H7 (cell line): ENCODE data around the gene C16orf92. TPM values are rescaled to one million over a fixed set of nuclear protein-coding genes. Genes with fewer than 3 reads are reported as not detected.

Experiments used
- DNase-seq: peaks from one replicate; pipeline ENCODE4 v3.0.0; 2012
- H3K27me3 ChIP-seq: 2 replicates; pipeline ENCODE4 v1.6.0; 2011; ENCODE audit warnings: mild to moderate bottlenecking, low read length; ENCODE audit not compliant: control insufficient read depth, insufficient read depth
- H3K36me3 ChIP-seq: replicated peaks from 2 replicates; pipeline ENCODE4 v1.5.1; 2011; ENCODE audit warnings: low read length; ENCODE audit not compliant: control insufficient read depth, insufficient read depth
- H3K4me3 ChIP-seq: 2 replicates; pipeline ENCODE4 v1.5.1; 2011; ENCODE audit warnings: low read depth, mild to moderate bottlenecking, control low read depth, low read length, moderate library complexity; ENCODE audit not compliant: insufficient read depth
- total RNA-seq: library from RNA; depleted of rRNA; stranded (reverse); fragments of >200 nt; shearing (Covaris generic); gene quantifications from 2 replicates; pipeline ENCODE4 v1.2.3, GENCODE V29; 2014

Gene C16orf92
- total RNA-seq, 1 experiment from 2014 or later: not detected

DNA sequence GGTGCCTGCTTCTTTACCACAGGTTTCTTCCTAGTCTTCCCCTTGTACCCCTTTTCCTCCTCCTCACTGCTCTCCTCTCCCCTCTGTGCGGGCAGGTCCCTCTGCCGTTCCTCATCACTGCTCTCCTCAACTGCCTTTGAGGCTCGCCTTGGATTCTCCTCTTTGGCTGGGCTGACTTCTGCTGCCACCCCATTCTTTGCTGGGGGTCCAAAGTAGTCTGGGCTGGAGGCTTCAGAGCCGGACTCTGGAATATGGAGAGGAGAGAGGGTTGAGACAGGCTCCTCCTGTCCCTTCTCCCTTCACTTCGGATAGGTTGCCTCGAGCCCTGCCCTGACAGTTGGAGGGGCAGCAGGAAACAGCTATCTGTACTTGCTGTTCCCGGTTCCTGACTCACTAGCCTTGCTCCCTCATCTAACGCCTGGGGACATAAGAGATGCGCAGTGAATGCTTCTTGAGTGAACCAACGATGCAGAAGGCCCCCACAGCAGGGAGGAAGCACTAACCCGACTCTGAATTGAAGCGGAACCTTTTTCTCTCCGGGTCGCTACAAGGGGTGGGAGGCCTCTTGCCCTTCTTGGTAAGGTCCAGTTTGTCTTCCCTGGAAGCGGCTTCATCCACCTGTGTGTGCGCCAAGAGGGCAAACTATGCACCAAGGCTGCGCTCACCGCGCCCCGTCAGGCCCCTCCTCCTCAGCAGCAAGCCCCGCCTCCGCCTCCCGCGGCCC lies 28.2 kb upstream of the C16orf92 start:
- Histone ChIP-seq H3K36me3 (peaks cover 4% of the 10 kb centered on the region), H3K27me3 (no peaks in the 10 kb centered on the region), H3K4me3 (peak overlapping the region; percentile 81)
- DNase-seq: peak; percentile 98

DNA sequence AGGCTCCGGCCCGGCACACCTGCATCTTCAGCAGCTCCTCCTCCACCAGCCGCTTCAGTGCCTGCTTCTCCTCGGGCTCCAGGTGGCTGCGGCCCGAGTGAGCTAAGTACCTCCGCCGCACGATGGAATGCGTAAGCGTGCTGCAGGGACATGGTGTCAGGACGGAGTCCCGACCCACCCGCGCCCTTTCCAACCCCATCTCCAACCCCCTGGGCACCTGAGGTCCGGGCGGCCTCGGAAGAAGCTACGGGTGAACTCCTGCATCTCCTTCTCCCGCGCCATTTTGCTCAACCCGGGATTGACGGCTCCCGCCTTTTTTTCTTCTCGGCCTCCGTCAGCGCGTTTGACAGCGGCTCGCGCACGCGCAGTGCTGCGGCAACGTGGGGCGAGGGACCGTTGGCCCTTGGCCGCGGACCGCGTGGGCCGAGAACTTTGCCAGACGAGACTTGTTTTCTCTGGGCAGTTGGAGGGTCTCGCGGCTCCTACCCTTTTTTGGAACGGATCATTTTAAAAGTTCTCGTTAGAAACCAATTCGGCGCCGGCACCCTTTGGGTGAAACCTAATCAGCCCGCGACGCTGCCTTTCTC lies 27.6 kb upstream of the C16orf92 start, which contains the start of gene HIRIP3:
HIRIP3 (minus strand) TSS at position 294 of the 587 bp plus-strand sequence; CDS start at position 282, 12 bp downstream.
- peak; percentile 95 for DNase-seq
- Histone ChIP-seq H3K4me3 (peak within 1 kb of the TSS; percentile 81), H3K36me3 (peaks cover 4% of the 10 kb centered on the region), H3K27me3 (no peaks in the 10 kb centered on the region)

DNA sequence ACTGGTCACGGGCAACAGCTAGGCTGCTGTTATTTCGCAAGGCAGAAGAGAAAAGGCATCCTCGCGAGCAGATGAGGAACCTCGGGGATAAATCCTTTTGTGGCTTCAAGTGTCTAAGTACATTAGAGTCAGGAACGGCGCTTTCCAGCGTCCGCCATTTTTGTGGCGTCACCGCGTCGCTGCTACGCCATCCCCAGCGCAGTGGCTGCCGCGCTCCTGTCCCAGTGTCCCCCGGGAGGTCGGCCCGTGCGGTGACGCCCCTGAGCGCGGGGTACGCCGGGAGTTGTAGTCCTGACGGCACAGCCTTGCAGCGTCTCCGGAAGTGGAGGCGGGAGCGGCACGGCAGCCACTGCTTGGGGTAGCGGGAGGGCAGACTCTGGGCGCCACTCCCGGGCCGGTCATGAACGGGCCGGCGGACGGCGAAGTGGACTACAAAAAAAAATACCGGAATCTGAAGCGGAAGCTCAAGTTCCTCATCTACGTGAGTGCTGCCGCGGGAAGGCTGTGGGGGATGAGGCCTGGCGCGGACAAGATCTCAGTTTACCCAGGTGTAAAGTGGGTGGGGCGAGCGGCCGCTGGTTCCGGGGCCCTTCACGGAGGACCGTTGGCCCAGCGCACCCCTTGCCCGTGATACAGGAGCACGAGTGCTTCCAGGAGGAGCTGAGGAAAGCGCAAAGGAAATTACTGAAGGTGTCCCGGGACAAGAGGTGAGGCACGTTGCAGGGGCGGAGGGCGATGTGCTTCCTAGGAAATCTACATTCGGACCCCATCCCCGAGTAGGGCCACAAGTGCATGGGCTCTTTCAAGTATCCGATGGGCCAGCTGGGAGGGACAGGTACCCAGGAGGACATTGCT lies 26.9 kb upstream of the C16orf92 start, which contains the start of gene INO80E:
INO80E (plus strand) TSS at position 331 of the 855 bp plus-strand sequence; CDS start at position 401, 70 bp downstream.
- peak; percentile 100 for DNase-seq
- H3K36me3 ChIP-seq: peaks cover 3% of the 10 kb centered on the region
- no peaks in the 10 kb centered on the region for H3K27me3 ChIP-seq
- peak within 1 kb of the TSS; percentile 81 for H3K4me3 ChIP-seq

DNA sequence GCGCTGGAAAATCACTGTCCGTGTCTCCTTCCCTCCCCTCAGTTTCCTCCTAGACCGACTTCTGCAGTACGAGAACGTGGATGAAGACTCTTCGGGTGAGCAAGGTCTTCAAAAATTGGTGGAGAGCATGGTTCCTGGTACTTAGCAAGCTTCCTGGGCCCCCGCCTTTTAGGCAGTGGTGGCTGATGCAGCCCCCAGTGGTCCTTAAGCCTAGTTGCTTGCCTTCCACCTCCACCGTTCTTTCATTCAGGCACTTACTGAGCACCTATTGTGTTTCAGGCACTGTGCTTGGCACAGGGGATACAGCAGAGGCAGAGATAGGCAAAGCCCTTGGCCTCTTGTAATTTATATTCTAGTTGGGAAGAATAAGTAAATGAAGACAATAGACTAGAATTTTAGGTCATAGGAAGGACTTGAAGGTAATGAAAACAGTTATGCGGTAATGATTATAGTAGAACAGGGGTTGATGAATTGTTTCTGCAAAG lies 26.2 kb upstream of the C16orf92 start:
- Histone ChIP-seq H3K27me3 (no peaks in the 10 kb centered on the region), H3K4me3 (peak overlapping the region; percentile 81), H3K36me3 (peaks cover 3% of the 10 kb centered on the region)
- DNase-seq: no peak

DNA sequence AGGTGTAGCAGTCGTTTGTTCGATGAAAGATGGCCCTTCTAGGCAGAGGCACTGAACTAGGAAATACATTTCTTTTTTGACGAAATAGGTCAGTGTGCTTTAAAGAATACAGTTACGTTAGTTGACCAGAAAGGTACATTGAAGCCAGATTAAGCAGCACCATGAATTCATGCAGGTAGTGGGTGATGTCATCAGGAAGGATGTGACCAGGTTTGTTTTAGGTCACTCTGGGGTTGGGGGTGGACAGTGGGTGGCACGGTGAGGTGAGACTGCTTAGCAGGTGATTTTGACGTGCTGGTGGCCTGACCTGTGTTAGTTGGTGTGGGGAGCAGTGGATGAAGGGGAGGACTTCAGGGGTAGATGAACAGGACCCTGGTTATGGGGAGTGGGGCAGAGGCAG lies 23.4 kb upstream of the C16orf92 start:
- Histone ChIP-seq H3K27me3 (no peaks in the 10 kb centered on the region), H3K4me3 (no peak overlapping the region), H3K36me3 (peaks cover 2% of the 10 kb centered on the region)
- no peak for DNase-seq

DNA sequence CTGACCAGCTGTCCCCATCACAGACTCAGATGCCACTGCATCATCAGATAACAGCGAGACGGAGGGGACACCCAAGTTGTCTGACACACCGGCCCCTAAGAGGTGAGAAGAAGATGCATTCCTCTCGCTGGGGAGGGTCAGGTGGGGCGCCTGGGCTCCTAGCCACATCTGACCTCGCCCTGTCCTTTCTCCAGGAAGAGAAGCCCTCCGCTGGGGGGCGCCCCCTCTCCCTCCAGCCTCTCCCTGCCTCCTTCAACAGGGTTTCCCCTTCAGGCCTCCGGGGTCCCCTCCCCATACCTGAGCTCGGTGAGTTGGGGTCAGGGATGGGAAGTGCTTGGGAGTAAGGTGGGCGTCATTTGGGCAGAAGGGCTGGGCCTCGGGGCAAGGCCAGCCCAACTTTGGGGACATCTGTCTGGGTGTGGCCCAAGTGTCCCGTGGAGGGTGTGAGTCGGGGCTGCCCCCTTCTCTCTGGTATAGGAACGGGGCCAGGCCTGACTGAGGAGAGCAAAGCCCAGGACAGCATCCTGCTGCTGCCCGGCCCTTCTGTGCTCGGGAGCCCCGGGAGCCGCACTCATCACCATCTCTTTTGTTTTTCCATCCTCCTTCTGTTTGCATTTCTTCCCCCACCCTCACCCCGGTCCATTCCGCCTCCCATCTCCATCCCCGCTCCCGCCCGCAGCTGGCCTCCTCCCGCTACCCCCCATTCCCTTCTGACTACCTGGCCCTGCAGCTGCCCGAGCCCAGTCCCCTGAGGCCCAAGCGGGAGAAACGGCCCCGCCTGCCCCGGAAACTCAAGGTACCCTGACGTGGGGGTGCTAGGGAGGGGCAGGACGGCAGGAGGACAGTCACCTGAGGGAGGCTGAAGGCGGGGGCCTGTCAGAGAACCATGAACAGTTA lies 22.0 kb upstream of the C16orf92 start:
- peak; percentile 91 for DNase-seq
- H3K27me3 ChIP-seq: no peaks in the 10 kb centered on the region
- H3K4me3 ChIP-seq: no peak overlapping the region
- H3K36me3 ChIP-seq: peaks cover 2% of the 10 kb centered on the region

DNA sequence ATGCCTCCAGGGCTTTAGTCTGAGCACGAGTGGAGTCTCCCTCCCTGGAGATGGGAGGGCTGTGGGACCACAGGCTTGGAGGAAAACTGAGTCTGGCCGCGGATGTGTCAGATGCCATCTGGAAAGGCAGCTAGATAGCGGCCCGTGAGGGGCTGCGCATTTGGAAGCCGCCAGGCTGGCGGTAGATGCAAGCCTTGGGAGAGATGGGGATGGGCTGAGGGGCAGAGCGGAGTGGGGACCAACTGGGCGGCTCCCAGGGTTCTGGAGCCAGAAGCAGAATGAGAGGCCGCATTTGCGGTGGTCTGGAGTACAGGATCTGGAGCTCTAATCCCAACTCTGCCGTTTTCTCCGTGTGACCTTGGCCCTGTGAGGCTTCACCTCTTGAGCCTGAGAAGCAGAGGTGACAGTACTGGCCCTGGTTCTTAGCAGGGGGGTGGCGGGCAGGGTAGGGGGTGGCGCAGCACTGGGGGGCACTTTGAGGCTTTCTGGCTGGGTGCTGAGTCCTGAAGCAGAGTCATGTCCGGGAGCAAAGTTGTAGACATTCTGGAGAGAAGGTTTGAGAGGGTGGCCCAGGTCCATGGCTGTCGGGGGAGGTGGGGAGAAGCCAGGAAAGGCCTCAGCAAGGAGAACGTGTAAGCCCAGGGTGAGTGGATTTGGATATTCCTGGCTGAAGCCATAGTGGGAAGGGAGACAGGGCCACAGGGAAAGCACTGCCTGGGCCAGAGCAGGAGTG lies 20.2 kb upstream of the C16orf92 start:
- no peaks in the 10 kb centered on the region for H3K27me3 ChIP-seq
- DNase-seq: no peak
- peaks cover 2% of the 10 kb centered on the region for H3K36me3 ChIP-seq
- H3K4me3 ChIP-seq: no peak overlapping the region

DNA sequence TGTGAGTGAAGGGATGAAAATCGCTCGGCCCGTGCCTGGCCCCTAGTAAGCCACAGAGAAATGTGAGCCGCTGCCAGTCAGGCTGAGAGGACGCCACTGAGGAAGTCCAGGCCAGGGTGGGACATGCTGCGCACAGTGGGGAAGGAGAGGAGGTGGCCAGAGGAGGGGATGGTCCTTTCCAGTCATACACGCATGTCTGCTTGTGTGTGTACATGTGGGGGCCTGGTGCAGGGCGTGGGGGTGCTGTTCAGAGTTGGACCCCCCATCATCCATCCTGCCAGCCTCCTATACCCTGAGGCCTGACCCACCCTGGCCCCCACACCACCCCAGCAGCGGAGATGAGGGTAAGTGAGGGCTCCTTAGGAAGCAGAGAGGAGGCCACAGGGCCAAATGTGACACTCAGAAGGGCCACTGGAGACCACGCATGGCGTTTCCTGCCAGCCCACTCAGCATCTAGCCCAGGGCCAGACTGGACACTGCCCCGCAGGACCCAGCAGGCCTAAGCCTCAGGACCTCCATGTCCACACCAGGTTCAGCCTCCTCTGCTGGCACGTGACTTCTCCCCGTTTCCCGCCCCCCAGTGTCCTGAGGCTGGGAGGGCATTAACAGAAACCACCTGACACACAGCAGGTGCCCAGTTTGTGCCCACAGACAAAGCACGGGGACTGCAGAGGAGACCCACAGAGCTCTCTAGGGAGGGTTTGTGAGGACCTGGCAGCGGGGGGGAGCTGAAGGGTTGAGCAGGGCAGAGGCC lies 19.2 kb upstream of the C16orf92 start:
- DNase-seq: no peak
- Histone ChIP-seq H3K36me3 (peaks cover 2% of the 10 kb centered on the region), H3K4me3 (no peak overlapping the region), H3K27me3 (no peaks in the 10 kb centered on the region; the same call in 1 of the 2 replicates)

DNA sequence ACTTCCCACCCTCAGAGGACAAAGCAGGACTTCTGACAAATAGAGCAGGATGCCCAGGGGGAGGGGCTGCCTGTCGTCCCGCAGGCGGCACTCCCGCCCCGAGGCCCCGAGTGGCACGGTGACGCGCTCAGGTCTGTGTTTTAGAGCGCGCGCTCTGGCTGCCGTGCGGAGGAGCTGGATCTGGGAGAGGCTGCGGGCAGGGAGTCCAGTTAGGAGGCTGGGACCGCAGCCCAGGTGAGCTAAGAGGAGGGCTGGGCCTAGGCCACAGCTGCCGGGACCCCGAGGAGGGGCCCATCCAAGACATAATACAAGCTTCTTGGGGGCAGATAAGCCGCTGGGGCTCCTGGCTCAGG lies 18.6 kb upstream of the C16orf92 start:
- peaks cover 2% of the 10 kb centered on the region for H3K36me3 ChIP-seq
- H3K27me3 ChIP-seq: peaks cover 2% of the 10 kb centered on the region
- DNase-seq: peak; percentile 71
- H3K4me3 ChIP-seq: no peak overlapping the region

DNA sequence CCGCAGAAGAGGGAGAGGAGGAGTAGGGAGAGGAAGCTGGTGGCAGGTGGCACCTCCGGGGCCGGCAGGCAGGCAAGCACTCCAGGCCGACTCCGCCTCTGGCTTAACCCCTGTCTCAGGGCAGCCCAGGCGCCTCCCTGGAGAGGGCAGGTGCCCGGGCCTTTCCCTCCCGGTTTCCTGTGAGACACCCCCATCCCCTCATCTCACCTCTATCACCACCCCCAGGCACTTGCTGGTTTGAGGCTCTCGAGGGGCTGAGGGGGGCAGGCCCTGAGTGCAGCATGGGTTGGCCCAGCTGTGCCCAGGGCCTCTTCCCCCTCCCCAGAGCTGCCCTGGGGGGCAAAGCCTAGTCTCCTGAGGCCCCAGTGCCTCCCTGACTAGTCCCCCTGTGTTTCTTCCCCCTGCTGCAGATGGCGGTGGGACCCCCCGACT lies 18.2 kb upstream of the C16orf92 start:
- DNase-seq: peak; percentile 80
- no peak overlapping the region for H3K4me3 ChIP-seq
- peaks cover 6% of the 10 kb centered on the region for H3K27me3 ChIP-seq
- peaks cover 2% of the 10 kb centered on the region for H3K36me3 ChIP-seq

DNA sequence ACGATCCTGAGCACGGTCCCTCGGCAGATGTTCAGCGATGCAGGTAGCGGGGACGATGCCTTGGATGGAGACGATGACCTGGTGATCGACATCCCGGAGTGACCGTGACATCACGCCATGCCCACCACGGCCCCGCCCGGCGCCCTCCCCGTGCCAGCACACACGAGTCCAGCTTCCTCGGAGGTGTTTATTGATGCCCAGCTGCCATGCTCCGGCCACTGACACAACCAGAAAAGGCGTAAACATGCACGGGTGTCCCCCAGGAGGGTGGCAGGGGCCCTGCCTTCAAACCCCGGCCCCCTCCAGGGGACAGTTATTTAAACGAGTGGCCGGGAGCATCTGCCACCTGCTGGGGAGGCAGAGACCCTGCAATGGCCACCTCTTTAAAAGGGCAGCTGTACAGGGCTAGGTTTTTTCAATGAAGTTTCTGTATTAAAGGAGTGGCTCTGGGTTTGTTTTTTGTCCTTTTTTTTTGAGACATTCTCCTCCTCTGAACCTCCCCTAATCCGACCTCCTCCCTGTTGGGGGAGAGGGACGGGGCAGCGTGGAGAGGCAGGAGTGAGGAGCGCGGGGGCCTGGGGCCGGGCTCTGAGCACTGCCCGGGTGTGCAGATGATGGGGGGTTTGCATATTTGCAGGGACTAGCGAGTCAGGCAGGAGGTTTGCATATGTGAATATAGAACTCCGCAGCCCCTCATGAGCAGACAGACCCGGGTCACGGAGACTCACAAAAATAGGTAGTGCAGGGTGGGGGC lies 17.5 kb upstream of the C16orf92 start:
- H3K27me3 ChIP-seq: peaks cover 13% of the 10 kb centered on the region
- H3K36me3 ChIP-seq: peaks cover 2% of the 10 kb centered on the region
- H3K4me3 ChIP-seq: no peak overlapping the region
- peak; percentile 94 for DNase-seq

DNA sequence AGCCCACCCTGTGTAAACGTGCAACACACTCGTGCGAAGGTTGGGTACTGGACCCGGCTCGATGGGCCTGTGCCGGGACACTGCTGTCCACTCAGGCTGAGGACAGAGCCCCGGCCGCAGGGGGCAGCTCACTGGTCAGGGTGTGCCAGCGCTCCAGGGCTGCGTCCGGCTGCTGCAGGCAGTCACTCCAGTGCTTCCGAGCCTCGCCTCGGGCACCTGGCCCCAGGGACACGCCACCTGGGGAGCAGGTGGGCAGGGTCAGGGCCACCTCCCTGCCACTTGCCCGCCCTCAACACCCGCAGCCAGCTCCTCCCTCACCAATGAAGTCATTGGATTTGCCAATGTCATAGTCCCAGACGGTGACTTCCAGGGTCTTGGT lies 16.9 kb upstream of the C16orf92 start:
- Histone ChIP-seq H3K27me3 (peaks cover 18% of the 10 kb centered on the region), H3K4me3 (no peak overlapping the region), H3K36me3 (peaks cover 2% of the 10 kb centered on the region)
- peak; percentile 62 for DNase-seq
